GM23338 (cell line): ENCODE results near the gene ZDHHC16. TPM values are rescaled to one million over a fixed set of nuclear protein-coding genes. Genes with fewer than 3 reads are reported as not detected.

ENCODE experiments used
- ATAC-seq: fragments of 200-7000 bp; cut with Tn5 transposase; 3 replicates; pipeline ENCODE4 v1.9.1; 2020
- DNase-seq: peaks from one replicate; pipeline ENCODE4 v3.0.0-alpha.2; 2015; ENCODE audit warnings: low spot score
- H2AFZ ChIP-seq: fragments of 200-600 bp; sonication (generic); 2 replicates; pipeline ENCODE4 v1.8.0; 2016; ENCODE audit warnings: antibody characterized with exemption, mild to moderate bottlenecking, moderate library complexity
- H3F3A ChIP-seq: fragments of 200-600 bp; sonication (generic); replicated peaks from 2 replicates; pipeline ENCODE4 v1.8.0; 2017; ENCODE audit warnings: antibody characterized with exemption, mixed run types, low read depth
- H3K27ac ChIP-seq: fragments of 200-600 bp; sonication (generic); 2 replicates; pipeline ENCODE4 v1.6.1; 2016; ENCODE audit warnings: low read depth
- H3K27me3 ChIP-seq: fragments of 200-600 bp; sonication (generic); 2 replicates; pipeline ENCODE4 v1.8.0; 2016; ENCODE audit warnings: mild to moderate bottlenecking, mixed run types, moderate library complexity; ENCODE audit not compliant: insufficient read depth
- H3K36me3 ChIP-seq: fragments of 200-600 bp; sonication (generic); 2 replicates; pipeline ENCODE4 v1.8.0; 2016; ENCODE audit warnings: mild to moderate bottlenecking; ENCODE audit not compliant: insufficient read depth
- H3K4me1 ChIP-seq: fragments of 200-600 bp; sonication (generic); 2 replicates; pipeline ENCODE4 v1.8.0; 2016; ENCODE audit warnings: mild to moderate bottlenecking, moderate library complexity; ENCODE audit not compliant: insufficient read depth
- H3K4me2 ChIP-seq: fragments of 200-600 bp; sonication (generic); 2 replicates; pipeline ENCODE4 v1.7.1; 2017; ENCODE audit warnings: mixed run types
- H3K4me3 ChIP-seq: fragments of 200-600 bp; sonication (generic); 2 replicates; pipeline ENCODE4 v1.6.1; 2016; ENCODE audit warnings: mixed run types
- H3K79me2 ChIP-seq: fragments of 200-600 bp; sonication (generic); replicated peaks from 2 replicates; pipeline ENCODE4 v1.8.0; 2017; ENCODE audit warnings: mild to moderate bottlenecking; ENCODE audit not compliant: insufficient read depth
- H3K9me2 ChIP-seq: fragments of 200-600 bp; sonication (generic); 2 replicates; pipeline ENCODE4 v1.8.0; 2017; ENCODE audit not compliant: insufficient read depth
- H4K20me1 ChIP-seq: fragments of 200-600 bp; sonication (generic); replicated peaks from 2 replicates; pipeline ENCODE4 v1.8.0; 2017; ENCODE audit warnings: mild to moderate bottlenecking; ENCODE audit not compliant: insufficient read depth
- H3K27ac Mint-ChIP-seq: 2 replicates; pipeline ENCODE4 v1.8.0; 2020; ENCODE audit warnings: inconsistent platforms, mild to moderate bottlenecking, moderate library complexity, mixed read lengths
- H3K27me3 Mint-ChIP-seq: 3 replicates; pipeline ENCODE4 v1.8.0; 2022; ENCODE audit warnings: low read depth, mild to moderate bottlenecking, moderate library complexity, mixed read lengths, inconsistent platforms; ENCODE audit not compliant: insufficient read depth, poor library complexity
- H3K36me3 Mint-ChIP-seq: 3 replicates; pipeline ENCODE4 v1.8.0; 2021; ENCODE audit warnings: low read depth, mild to moderate bottlenecking, inconsistent platforms, moderate library complexity, mixed read lengths
- H3K4me1 Mint-ChIP-seq: 3 replicates; pipeline ENCODE4 v1.8.0; 2020; ENCODE audit warnings: mild to moderate bottlenecking, inconsistent platforms, mixed read lengths
- H3K4me3 Mint-ChIP-seq: 3 replicates; pipeline ENCODE4 v1.8.0; 2021; ENCODE audit warnings: moderate library complexity, mild to moderate bottlenecking, inconsistent platforms, mixed read lengths
- H3K9me3 Mint-ChIP-seq: 3 replicates; pipeline ENCODE4 v1.8.0; 2020; ENCODE audit warnings: moderate library complexity, mild to moderate bottlenecking, inconsistent platforms, mixed read lengths
- EZH2 ChIP-seq: fragments of 200-600 bp; sonication (generic); IDR thresholded peaks from one replicate; pipeline ENCODE4 v1.8.0; 2017; ENCODE audit warnings: antibody characterized with exemption, mild to moderate bottlenecking, low read depth; ENCODE audit not compliant: unreplicated experiment
- JUNB ChIP-seq: IDR thresholded peaks from one replicate; pipeline ENCODE4 v1.6.1; 2016; ENCODE audit warnings: antibody characterized with exemption; ENCODE audit not compliant: unreplicated experiment
- NANOG ChIP-seq: IDR thresholded peaks from 2 replicates; pipeline ENCODE4 v1.6.1; 2016; ENCODE audit warnings: antibody characterized with exemption, borderline replicate concordance
- POLR2AphosphoS5 ChIP-seq: IDR thresholded peaks from 2 replicates; pipeline ENCODE4 v1.6.1; 2016; ENCODE audit warnings: antibody characterized with exemption, low read depth
- REST ChIP-seq: IDR thresholded peaks from one replicate; pipeline ENCODE4 v1.6.1; 2018; ENCODE audit warnings: antibody characterized with exemption; ENCODE audit not compliant: unreplicated experiment
- ZNF114 ChIP-seq: fragments of 250-450 bp; sonication (Bioruptor Pico); IDR thresholded peaks from 2 replicates; pipeline ENCODE4 v1.5.0; 2020; ENCODE audit warnings: mild to moderate bottlenecking, moderate library complexity
- polyA plus RNA-seq: library from polyadenylated mRNA; unstranded; fragments of >200 nt; fragmentation: Nextera tagmentation; extraction: Ambion mirVana; gene quantifications from 2 replicates; pipeline ENCODE4 v1.2.1, GENCODE V29; 2016
- total RNA-seq: library from RNA; depleted of rRNA; stranded (reverse); fragments of >200 nt; shearing (Covaris generic); gene quantifications from 2 replicates; pipeline ENCODE4 v1.2.3, GENCODE V29; 2014
- TF ChIP-seq, protein P1 (sequence below), 2 experiments: fragments of 200-600 bp in 1 of 2; sonication (generic) in 1 of 2; conservative IDR thresholded peaks; 2 replicates each; pipeline versions ENCODE4 v1.5.1 to v1.6.1; 2016 to 2017; ENCODE audit warnings: antibody characterized with exemption in 2 of 2, low read depth in 2 of 2, mild to moderate bottlenecking in 2 of 2, moderate library complexity in 1 of 2
- TF ChIP-seq, protein P2 (sequence below): fragments of 250-450 bp; sonication (Bioruptor Pico); IDR thresholded peaks from 2 replicates; pipeline ENCODE4 v1.5.0; 2020; ENCODE audit warnings: mild to moderate bottlenecking, moderate library complexity

Gene ZDHHC16
- total and polyA plus RNA-seq, 2 experiments from 2014 or later: 35.1 to 58.2 TPM

GRCh38 chr10:97505152-97505551 is 59.2 kb downstream of the ZDHHC16 start:
- TF ChIP-seq, protein P1, sequence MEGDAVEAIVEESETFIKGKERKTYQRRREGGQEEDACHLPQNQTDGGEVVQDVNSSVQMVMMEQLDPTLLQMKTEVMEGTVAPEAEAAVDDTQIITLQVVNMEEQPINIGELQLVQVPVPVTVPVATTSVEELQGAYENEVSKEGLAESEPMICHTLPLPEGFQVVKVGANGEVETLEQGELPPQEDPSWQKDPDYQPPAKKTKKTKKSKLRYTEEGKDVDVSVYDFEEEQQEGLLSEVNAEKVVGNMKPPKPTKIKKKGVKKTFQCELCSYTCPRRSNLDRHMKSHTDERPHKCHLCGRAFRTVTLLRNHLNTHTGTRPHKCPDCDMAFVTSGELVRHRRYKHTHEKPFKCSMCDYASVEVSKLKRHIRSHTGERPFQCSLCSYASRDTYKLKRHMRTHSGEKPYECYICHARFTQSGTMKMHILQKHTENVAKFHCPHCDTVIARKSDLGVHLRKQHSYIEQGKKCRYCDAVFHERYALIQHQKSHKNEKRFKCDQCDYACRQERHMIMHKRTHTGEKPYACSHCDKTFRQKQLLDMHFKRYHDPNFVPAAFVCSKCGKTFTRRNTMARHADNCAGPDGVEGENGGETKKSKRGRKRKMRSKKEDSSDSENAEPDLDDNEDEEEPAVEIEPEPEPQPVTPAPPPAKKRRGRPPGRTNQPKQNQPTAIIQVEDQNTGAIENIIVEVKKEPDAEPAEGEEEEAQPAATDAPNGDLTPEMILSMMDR (conservative IDR thresholded peaks at IDR 0.05; ENCODE audit: low read depth in 2 of 2): no peak
- TF ChIP-seq EZH2 (no peak), POLR2AphosphoS5 (no peak), NANOG (no peak), JUNB (no peak), REST (no peak), ZNF114 (CRISPR knock-in tag) (no peak)
- TF ChIP-seq, protein P2, sequence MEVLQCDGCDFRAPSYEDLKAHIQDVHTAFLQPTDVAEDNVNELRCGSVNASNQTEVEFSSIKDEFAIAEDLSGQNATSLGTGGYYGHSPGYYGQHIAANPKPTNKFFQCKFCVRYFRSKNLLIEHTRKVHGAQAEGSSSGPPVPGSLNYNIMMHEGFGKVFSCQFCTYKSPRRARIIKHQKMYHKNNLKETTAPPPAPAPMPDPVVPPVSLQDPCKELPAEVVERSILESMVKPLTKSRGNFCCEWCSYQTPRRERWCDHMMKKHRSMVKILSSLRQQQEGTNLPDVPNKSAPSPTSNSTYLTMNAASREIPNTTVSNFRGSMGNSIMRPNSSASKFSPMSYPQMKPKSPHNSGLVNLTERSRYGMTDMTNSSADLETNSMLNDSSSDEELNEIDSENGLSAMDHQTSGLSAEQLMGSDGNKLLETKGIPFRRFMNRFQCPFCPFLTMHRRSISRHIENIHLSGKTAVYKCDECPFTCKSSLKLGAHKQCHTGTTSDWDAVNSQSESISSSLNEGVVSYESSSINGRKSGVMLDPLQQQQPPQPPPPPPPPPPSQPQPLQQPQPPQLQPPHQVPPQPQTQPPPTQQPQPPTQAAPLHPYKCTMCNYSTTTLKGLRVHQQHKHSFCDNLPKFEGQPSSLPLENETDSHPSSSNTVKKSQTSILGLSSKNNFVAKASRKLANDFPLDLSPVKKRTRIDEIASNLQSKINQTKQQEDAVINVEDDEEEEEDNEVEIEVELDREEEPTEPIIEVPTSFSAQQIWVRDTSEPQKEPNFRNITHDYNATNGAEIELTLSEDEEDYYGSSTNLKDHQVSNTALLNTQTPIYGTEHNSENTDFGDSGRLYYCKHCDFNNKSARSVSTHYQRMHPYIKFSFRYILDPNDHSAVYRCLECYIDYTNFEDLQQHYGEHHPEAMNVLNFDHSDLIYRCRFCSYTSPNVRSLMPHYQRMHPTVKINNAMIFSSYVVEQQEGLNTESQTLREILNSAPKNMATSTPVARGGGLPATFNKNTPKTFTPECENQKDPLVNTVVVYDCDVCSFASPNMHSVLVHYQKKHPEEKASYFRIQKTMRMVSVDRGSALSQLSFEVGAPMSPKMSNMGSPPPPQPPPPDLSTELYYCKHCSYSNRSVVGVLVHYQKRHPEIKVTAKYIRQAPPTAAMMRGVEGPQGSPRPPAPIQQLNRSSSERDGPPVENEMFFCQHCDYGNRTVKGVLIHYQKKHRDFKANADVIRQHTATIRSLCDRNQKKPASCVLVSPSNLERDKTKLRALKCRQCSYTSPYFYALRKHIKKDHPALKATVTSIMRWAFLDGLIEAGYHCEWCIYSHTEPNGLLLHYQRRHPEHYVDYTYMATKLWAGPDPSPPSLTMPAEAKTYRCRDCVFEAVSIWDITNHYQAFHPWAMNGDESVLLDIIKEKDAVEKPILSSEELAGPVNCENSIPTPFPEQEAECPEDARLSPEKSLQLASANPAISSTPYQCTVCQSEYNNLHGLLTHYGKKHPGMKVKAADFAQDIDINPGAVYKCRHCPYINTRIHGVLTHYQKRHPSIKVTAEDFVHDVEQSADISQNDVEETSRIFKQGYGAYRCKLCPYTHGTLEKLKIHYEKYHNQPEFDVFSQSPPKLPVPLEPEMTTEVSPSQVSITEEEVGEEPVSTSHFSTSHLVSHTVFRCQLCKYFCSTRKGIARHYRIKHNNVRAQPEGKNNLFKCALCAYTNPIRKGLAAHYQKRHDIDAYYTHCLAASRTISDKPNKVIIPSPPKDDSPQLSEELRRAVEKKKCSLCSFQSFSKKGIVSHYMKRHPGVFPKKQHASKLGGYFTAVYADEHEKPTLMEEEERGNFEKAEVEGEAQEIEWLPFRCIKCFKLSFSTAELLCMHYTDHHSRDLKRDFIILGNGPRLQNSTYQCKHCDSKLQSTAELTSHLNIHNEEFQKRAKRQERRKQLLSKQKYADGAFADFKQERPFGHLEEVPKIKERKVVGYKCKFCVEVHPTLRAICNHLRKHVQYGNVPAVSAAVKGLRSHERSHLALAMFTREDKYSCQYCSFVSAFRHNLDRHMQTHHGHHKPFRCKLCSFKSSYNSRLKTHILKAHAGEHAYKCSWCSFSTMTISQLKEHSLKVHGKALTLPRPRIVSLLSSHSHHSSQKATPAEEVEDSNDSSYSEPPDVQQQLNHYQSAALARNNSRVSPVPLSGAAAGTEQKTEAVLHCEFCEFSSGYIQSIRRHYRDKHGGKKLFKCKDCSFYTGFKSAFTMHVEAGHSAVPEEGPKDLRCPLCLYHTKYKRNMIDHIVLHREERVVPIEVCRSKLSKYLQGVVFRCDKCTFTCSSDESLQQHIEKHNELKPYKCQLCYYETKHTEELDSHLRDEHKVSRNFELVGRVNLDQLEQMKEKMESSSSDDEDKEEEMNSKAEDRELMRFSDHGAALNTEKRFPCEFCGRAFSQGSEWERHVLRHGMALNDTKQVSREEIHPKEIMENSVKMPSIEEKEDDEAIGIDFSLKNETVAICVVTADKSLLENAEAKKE: no peak
- Mint-ChIP-seq H3K36me3 (no peaks in the 10 kb centered on the region), H3K4me1 (peaks cover 23% of the 10 kb centered on the region), H3K9me3 (no peaks in the 10 kb centered on the region; the same call in 2 of the 3 replicates), H3K27ac (no peak overlapping the region), H3K4me3 (no peak overlapping the region), H3K27me3 (peaks cover 14% of the 10 kb centered on the region)
- Histone ChIP-seq H3K27me3 (peaks cover 12% of the 10 kb centered on the region), H3K9me2 (no peaks in the 10 kb centered on the region), H3F3A (0 out of 2 replicates have a peak, but pooled peaks cover 2% of the 10 kb centered on the region), H4K20me1 (peaks cover 28% of the 10 kb centered on the region), H3K4me2 (no peak overlapping the region), H3K36me3 (no peaks in the 10 kb centered on the region), H2AFZ (no peak overlapping the region), H3K4me3 (no peak overlapping the region), H3K27ac (no peak overlapping the region), H3K4me1 (peaks cover 38% of the 10 kb centered on the region), H3K79me2 (peaks cover 88% of the 10 kb centered on the region)
- no peak for ATAC-seq
- DNase-seq: no peak
